Caco-2 (cell line): ENCODE measurements around the gene CTSZ. TPM values are rescaled to one million over a fixed set of nuclear protein-coding genes. Genes with fewer than 3 reads are reported as not detected.

Experiments
- Bru-seq: library from RNA; stranded (reverse); fragments of 400-500 nt; gene quantifications from one replicate; lab custom pipeline; 2021; lab: Mats Ljungman, UMichigan
- BruChase-seq, 2 experiments: library from RNA; stranded (reverse); fragments of 400-500 nt; gene quantifications; one replicate each; lab custom pipeline; 2021; lab: Mats Ljungman, UMichigan
- BruUV-seq: library from RNA; stranded (reverse); fragments of 400-500 nt; replicated peaks from 2 replicates; lab custom pipeline; 2021; lab: Mats Ljungman, UMichigan
- CTCF ChIA-PET: fragments of 300-600 bp; sonication (Branson Sonifier 250); formaldehyde crosslinking; loops from one replicate; lab custom pipeline; 2022; ENCODE audit warnings: antibody characterized with exemption; lab: Charles Lee
- POLR2A ChIA-PET: fragments of 300-600 bp; sonication (Branson Sonifier 250); formaldehyde crosslinking; loops from one replicate; lab custom pipeline; 2022; ENCODE audit warnings: antibody characterized with exemption; lab: Charles Lee
- DNase-seq, 2 experiments: peaks; one replicate each; pipeline versions ENCODE4 v3.0.0 to v3.0.0-alpha.2; 2020 to 2022
- H3K27me3 ChIP-seq: replicated peaks from 2 replicates; pipeline ENCODE4 v1.6.0; 2011; ENCODE audit warnings: low read length; ENCODE audit not compliant: control insufficient read depth, insufficient read depth
- H3K36me3 ChIP-seq: 2 replicates; pipeline ENCODE4 v1.5.1; 2011; ENCODE audit warnings: low read length; ENCODE audit not compliant: control insufficient read depth, insufficient read depth
- H3K4me1 ChIP-seq: fragments of 250-450 bp; sonication (Bioruptor Pico); 2 replicates; pipeline ENCODE4 v1.5.1; 2020; ENCODE audit warnings: mild to moderate bottlenecking
- H3K4me3 ChIP-seq: 2 replicates; pipeline ENCODE4 v1.5.1; 2011; ENCODE audit warnings: low read depth, mild to moderate bottlenecking, control low read depth, low read length
- H3K9me3 ChIP-seq: fragments of 250-450 bp; sonication (Bioruptor Pico); 2 replicates; pipeline ENCODE4 v1.5.1; 2020; ENCODE audit warnings: mild to moderate bottlenecking, moderate library complexity
- H3K27ac Mint-ChIP-seq: one replicate; pipeline ENCODE4 v1.8.0; 2022; ENCODE audit warnings: mixed read lengths; ENCODE audit not compliant: unreplicated experiment
- H3K27me3 Mint-ChIP-seq: one replicate; pipeline ENCODE4 v1.8.0; 2022; ENCODE audit warnings: mixed read lengths; ENCODE audit not compliant: insufficient read depth, unreplicated experiment
- H3K36me3 Mint-ChIP-seq: one replicate; pipeline ENCODE4 v1.8.0; 2022; ENCODE audit warnings: mild to moderate bottlenecking, mixed read lengths; ENCODE audit not compliant: insufficient read depth, unreplicated experiment
- H3K4me1 Mint-ChIP-seq: one replicate; pipeline ENCODE4 v1.8.0; 2022; ENCODE audit warnings: low read depth, mixed read lengths; ENCODE audit not compliant: unreplicated experiment
- H3K4me3 Mint-ChIP-seq: one replicate; pipeline ENCODE4 v1.8.0; 2022; ENCODE audit warnings: mild to moderate bottlenecking, moderate library complexity, mixed read lengths; ENCODE audit not compliant: unreplicated experiment
- H3K9me3 Mint-ChIP-seq: one replicate; pipeline ENCODE4 v1.8.0; 2022; ENCODE audit warnings: mixed read lengths; ENCODE audit not compliant: unreplicated experiment
- CTCF ChIP-seq, 2 experiments: fragments of 200-600 bp in 1 of 2; IDR thresholded peaks; 1 replicate in 1 of 2; 2 replicates in 1 of 2; pipeline versions ENCODE4 v1.5.1 to v1.8.0; 2011 to 2022; ENCODE audit warnings: antibody characterized with exemption in 1 of 2, control low read depth in 1 of 2, inconsistent platforms in 1 of 2, low read depth in 1 of 2, low read length in 1 of 2, mild to moderate bottlenecking in 1 of 2, moderate library complexity in 1 of 2; ENCODE audit not compliant: insufficient read depth in 1 of 2, severe bottlenecking in 1 of 2, unreplicated experiment in 1 of 2
- intact Hi-C: fragments of 100-400 bp; cut with micrococcal nuclease; formaldehyde crosslinking; loops from one replicate; pipeline ENCODE4 v1.10.0; 2022; ENCODE audit not compliant: unreplicated experiment
- long read RNA-seq: library from polyadenylated mRNA; stranded (forward); transcript quantifications from one replicate; pipeline ENCODE4 v2.0.0, GENCODE V29; 2022
- total RNA-seq: library from RNA; stranded (reverse); gene quantifications from 2 replicates; pipeline ENCODE4 v1.2.3, GENCODE V29; 2022

Gene CTSZ
- 202 and 228 TPM in 2 replicates for total RNA-seq
- percentile 84 among the genes with signal in this experiment for Bru-seq, nascent RNA
- percentile 86 among the genes with signal in this experiment for BruChase-seq, experiment 1, labeled RNA remaining after a 2-hour chase
- percentile 92 among the genes with signal in this experiment for BruChase-seq, experiment 2, labeled RNA remaining after a 6-hour chase
- long read RNA-seq, partial matches to known transcripts, result 1 of 12 reads
- long read RNA-seq, other reads (novel, unspliced or antisense), result 3 of 12 reads

GRCh38 chr20:59006864-59007664 is at the start of gene CTSZ:
TSS of gene CTSZ (minus strand) at chr20:59007254. CDS start at chr20:59007128, 126 bp downstream.
- ChIA-PET CTCF (no interaction called here), POLR2A (no interaction called here)
- Histone ChIP-seq H3K4me1 (peaks cover 24% of the 10 kb centered on the region), H3K36me3 (peaks cover 10% of the 10 kb centered on the region; the same call in 1 of the 2 replicates), H3K9me3 (no peaks in the 10 kb centered on the region), H3K27me3 (no peaks in the 10 kb centered on the region), H3K4me3 (peak within 1 kb of the TSS; percentile 86)
- peak within 1 kb of the TSS; percentile 74 for H3K4me3 Mint-ChIP-seq
- H3K27ac Mint-ChIP-seq, result peak within 1 kb of the TSS; percentile 82
- DNase-seq, result peak; percentile 88 to 90
- intact Hi-C loops, result loop anchor here (1.0 kb wide), 1 partner anchor 25 kb away; the partner anchor contains the start of gene ATP5F1E
- H3K36me3 Mint-ChIP-seq, result peaks cover 19% of the 10 kb centered on the region
- H3K4me1 Mint-ChIP-seq, result peaks cover 8% of the 10 kb centered on the region
- H3K9me3 Mint-ChIP-seq, result no peaks in the 10 kb centered on the region
- TF ChIP-seq CTCF (IDR thresholded peaks at IDR 0.05; ENCODE audit: insufficient read depth in 1 of 2, low read depth in 1 of 2, low read length in 1 of 2, severe bottlenecking in 1 of 2, unreplicated experiment in 1 of 2), result no peak
- no peaks in the 10 kb centered on the region for H3K27me3 Mint-ChIP-seq
- no TSS peak for BruUV-seq

GRCh38 chr20:59055302-59055701 is 48.2 kb upstream of the CTSZ start:
- ChIA-PET POLR2A (no interaction called here), CTCF (interaction anchor here (0.6 kb wide), 1 partner anchor 400 kb away, joined by 6 read pairs; no protein-coding TSS in a partner anchor)
- peak; percentile 35 to 44 for TF ChIP-seq CTCF (IDR thresholded peaks at IDR 0.05; ENCODE audit: insufficient read depth in 1 of 2, low read depth in 1 of 2, low read length in 1 of 2, severe bottlenecking in 1 of 2, unreplicated experiment in 1 of 2)
- DNase-seq, result no peak
- H3K4me1 Mint-ChIP-seq, result no peaks in the 10 kb centered on the region
- H3K27ac Mint-ChIP-seq, result no peak overlapping the region
- H3K36me3 ChIP-seq, result no peaks in the 10 kb centered on the region
- no TSS peak for BruUV-seq
- peaks cover 16% of the 10 kb centered on the region for H3K9me3 ChIP-seq
- peaks cover under 1% of the 10 kb centered on the region; the same call in 1 of the 2 replicates for H3K27me3 ChIP-seq
- peaks cover 11% of the 10 kb centered on the region for H3K27me3 Mint-ChIP-seq
- H3K9me3 Mint-ChIP-seq, result no peaks in the 10 kb centered on the region
- intact Hi-C loops, result no loop called here
- H3K4me1 ChIP-seq, result no peaks in the 10 kb centered on the region
- no peak overlapping the region for H3K4me3 ChIP-seq
- H3K36me3 Mint-ChIP-seq, result no peaks in the 10 kb centered on the region
- H3K4me3 Mint-ChIP-seq, result no peak overlapping the region

- Histone ChIP-seq H3K4me1 (peaks cover 20% of the 10 kb centered on the region), H3K9me3 (peaks cover 8% of the 10 kb centered on the region; the same call in 1 of the 2 replicates), H3K4me3 (no peak overlapping the region), H3K27me3 (no peaks in the 10 kb centered on the region), H3K36me3 (no peaks in the 10 kb centered on the region)
- H3K27me3 Mint-ChIP-seq, result peaks cover 5% of the 10 kb centered on the region
- DNase-seq, result no peak
- no peak overlapping the region for H3K27ac Mint-ChIP-seq
- H3K4me1 Mint-ChIP-seq, result peaks cover 29% of the 10 kb centered on the region
- ChIA-PET CTCF (no interaction called here), POLR2A (no interaction called here)
- intact Hi-C loops, result no loop called here
- no peaks in the 10 kb centered on the region for H3K36me3 Mint-ChIP-seq
- no peak for TF ChIP-seq CTCF (IDR thresholded peaks at IDR 0.05; ENCODE audit: insufficient read depth in 1 of 2, low read depth in 1 of 2, low read length in 1 of 2, severe bottlenecking in 1 of 2, unreplicated experiment in 1 of 2)
- H3K9me3 Mint-ChIP-seq, result no peaks in the 10 kb centered on the region
- BruUV-seq, result no TSS peak
- no peak overlapping the region for H3K4me3 Mint-ChIP-seq
Measured at GRCh38 chr20:59051666-59052185, 44.7 kb upstream of the CTSZ start.
